Cardiac atrium fibroblast (primary cell): ENCODE results near the gene EMCN. TPM values are rescaled to one million over a fixed set of nuclear protein-coding genes. Genes with fewer than 3 reads are reported as not detected.

ENCODE experiments used
- total RNA-seq: library from RNA; depleted of rRNA; stranded (reverse); fragments of >200 nt; gene quantifications from 2 replicates; pipeline ENCODE4 v1.2.3, GENCODE V29; 2015

The EMCN gene, protein sequence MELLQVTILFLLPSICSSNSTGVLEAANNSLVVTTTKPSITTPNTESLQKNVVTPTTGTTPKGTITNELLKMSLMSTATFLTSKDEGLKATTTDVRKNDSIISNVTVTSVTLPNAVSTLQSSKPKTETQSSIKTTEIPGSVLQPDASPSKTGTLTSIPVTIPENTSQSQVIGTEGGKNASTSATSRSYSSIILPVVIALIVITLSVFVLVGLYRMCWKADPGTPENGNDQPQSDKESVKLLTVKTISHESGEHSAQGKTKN
- 6.7 and 8.3 TPM in 2 replicates for total RNA-seq

DNA sequence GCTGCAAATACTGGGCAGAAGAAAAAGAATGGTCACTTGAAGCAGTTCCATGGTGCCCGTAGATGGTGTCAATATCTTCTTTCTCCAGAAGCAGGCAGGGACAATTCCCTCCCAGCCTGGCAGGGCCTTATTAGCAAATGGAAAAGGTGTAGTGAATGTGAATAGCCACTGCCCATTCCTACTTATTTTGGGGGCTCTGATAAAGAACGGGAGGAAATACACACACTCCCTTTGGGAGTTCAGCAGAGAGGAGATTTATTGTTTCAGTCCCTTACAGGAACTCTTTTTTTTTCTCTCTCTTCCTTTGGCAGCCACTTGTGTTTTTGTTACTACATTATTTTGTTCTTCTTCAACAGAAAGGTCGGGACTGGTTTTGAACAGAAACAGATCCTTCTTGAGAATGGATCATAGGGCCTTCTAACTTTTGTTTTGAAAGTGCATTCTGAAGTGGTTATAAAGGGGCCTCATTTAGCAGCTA lies at the start of gene EMCN:
Gene EMCN, minus strand, starts transcription at position 159 of the 478 bp plus-strand sequence. Its CDS starts 108 bp downstream, at position 51.

